Glutamatergic neuron (in vitro differentiated cells): ENCODE data around the gene SRM. TPM values are rescaled to one million over a fixed set of nuclear protein-coding genes. Genes with fewer than 3 reads are reported as not detected.

ENCODE experiments used
- DNase-seq: peaks from one replicate; pipeline ENCODE4 v3.0.0; 2022
- H3K27ac Mint-ChIP-seq: one replicate; pipeline ENCODE4 v1.8.0; 2020; ENCODE audit warnings: mild to moderate bottlenecking, mixed read lengths, inconsistent platforms; ENCODE audit not compliant: unreplicated experiment
- H3K27me3 Mint-ChIP-seq: one replicate; pipeline ENCODE4 v1.8.0; 2020; ENCODE audit warnings: mild to moderate bottlenecking, moderate library complexity, mixed read lengths, inconsistent platforms; ENCODE audit not compliant: unreplicated experiment
- H3K36me3 Mint-ChIP-seq: one replicate; pipeline ENCODE4 v1.8.0; 2020; ENCODE audit warnings: mild to moderate bottlenecking, mixed read lengths, inconsistent platforms; ENCODE audit not compliant: unreplicated experiment
- H3K4me1 Mint-ChIP-seq: one replicate; pipeline ENCODE4 v1.8.0; 2020; ENCODE audit warnings: mild to moderate bottlenecking, low read depth, mixed read lengths, inconsistent platforms; ENCODE audit not compliant: unreplicated experiment
- H3K4me3 Mint-ChIP-seq: one replicate; pipeline ENCODE4 v1.8.0; 2020; ENCODE audit warnings: mild to moderate bottlenecking, mixed read lengths, inconsistent platforms; ENCODE audit not compliant: unreplicated experiment
- H3K9me3 Mint-ChIP-seq: one replicate; pipeline ENCODE4 v1.8.0; 2020; ENCODE audit warnings: mild to moderate bottlenecking, moderate library complexity, mixed read lengths, inconsistent platforms; ENCODE audit not compliant: unreplicated experiment
- CTCF ChIP-seq: fragments of 200-600 bp; sonication (generic); IDR thresholded peaks from one replicate; pipeline ENCODE4 v1.5.0; 2021; ENCODE audit not compliant: partially characterized antibody, unreplicated experiment
- total RNA-seq: library from RNA; stranded (reverse); fragmentation: NEBNext Ultra II Directional; extraction: Animal tissue kit (Norgen Biotek cat#: 25700); gene quantifications from one replicate; pipeline ENCODE4 v1.2.1, GENCODE V29; 2021; ENCODE audit not compliant: unreplicated experiment

The SRM gene
- total RNA-seq, 1 donor from 2014 or later, result 79.4 TPM

DNA sequence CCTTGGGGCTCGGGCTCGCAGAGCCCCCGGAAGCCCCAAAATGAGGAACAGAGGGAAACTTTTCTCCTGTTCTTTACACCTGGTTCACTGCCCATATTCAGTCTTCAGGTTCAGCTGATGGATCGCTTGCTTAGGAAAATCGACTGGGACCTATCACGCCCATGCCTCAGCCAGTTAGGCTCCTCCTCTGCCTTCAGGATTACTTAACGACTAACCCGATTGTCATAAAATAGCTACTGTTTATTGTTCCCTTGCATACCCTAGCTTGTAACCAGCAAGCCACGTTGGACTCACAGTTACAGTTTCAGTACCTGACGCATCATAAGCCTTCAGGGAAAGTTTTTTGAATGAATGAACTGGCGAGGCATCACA, 46.7 kb downstream of the SRM start:
- H3K4me3 Mint-ChIP-seq, result peak overlapping the region; percentile 95
- no peaks in the 10 kb centered on the region for H3K36me3 Mint-ChIP-seq
- peak overlapping the region; percentile 71 for H3K27ac Mint-ChIP-seq
- peaks cover 4% of the 10 kb centered on the region for H3K27me3 Mint-ChIP-seq
- peaks cover 9% of the 10 kb centered on the region for H3K4me1 Mint-ChIP-seq
- peaks cover 1% of the 10 kb centered on the region for H3K9me3 Mint-ChIP-seq
- DNase-seq, result no peak
- TF ChIP-seq CTCF, result no peak

GRCh38 chr1:11012260-11013159, 47.3 kb downstream of the SRM start, which contains the start of gene TARDBP:
Gene TARDBP (plus strand): TSS chr1:11012654. CDS start chr1:11013728, 1,074 bp downstream.
- peaks cover 1% of the 10 kb centered on the region for H3K9me3 Mint-ChIP-seq
- H3K36me3 Mint-ChIP-seq, result no peaks in the 10 kb centered on the region
- H3K27me3 Mint-ChIP-seq, result peaks cover 4% of the 10 kb centered on the region
- TF ChIP-seq CTCF, result no peak
- peak within 1 kb of the TSS; percentile 95 for H3K4me3 Mint-ChIP-seq
- H3K4me1 Mint-ChIP-seq, result peaks cover 9% of the 10 kb centered on the region
- peak; percentile 93 for DNase-seq
- peak within 1 kb of the TSS; percentile 99 for H3K27ac Mint-ChIP-seq

Other genes starting within 250 kb of the SRM start
- gene TARDBP, start 47.4 kb downstream of the SRM start, total RNA-seq, result 161 TPM
- gene MASP2, start 12.8 kb downstream of the SRM start, total RNA-seq, result not detected
- gene EXOSC10, start 39.9 kb upstream of the SRM start, total RNA-seq, result 111 TPM
- gene ANGPTL7, start 129.3 kb upstream of the SRM start, total RNA-seq, result not detected
- 82.4 TPM for gene MTOR, start 202.5 kb upstream of the SRM start, total RNA-seq
- gene UBIAD1, start 213.2 kb upstream of the SRM start, total RNA-seq, result 22.7 TPM